ENCODE measurements around the gene RUNDC1.
A peak's percentile ranks its signal among the peaks of the same experiment; 100 is the strongest.

The RUNDC1 gene

GRCh38 chr17:43018932-43019331 is 38.6 kb downstream of the RUNDC1 start:
- DNase-seq (ENCODE audit: low read depth, low spot score): no peak

GRCh38 chr17:43019418-43019817 is 39.1 kb downstream of the RUNDC1 start:
- no peak for DNase-seq (ENCODE audit: low read depth, low spot score)

GRCh38 chr17:43020030-43020621 is 39.8 kb downstream of the RUNDC1 start:
- DNase-seq (ENCODE audit: low read depth, low spot score): no peak

- DNase-seq (ENCODE audit: low read depth, low spot score): peak; percentile 78
Observed at GRCh38 chr17:43020789-43021740, 40.7 kb downstream of the RUNDC1 start.

GRCh38 chr17:43021741-43022512 is 41.6 kb downstream of the RUNDC1 start, which contains the start of gene VAT1:
VAT1 (minus strand) TSS chr17:43022385; CDS start chr17:43022322, 63 bp downstream.
- DNase-seq (ENCODE audit: low read depth, low spot score): peak; percentile 91

GRCh38 chr17:43024407-43025289 is 44.3 kb downstream of the RUNDC1 start, which contains the start of gene RND2:
RND2 (plus strand) TSS chr17:43025231; CDS start chr17:43025348, 117 bp downstream.
- peak; percentile 98 for DNase-seq (ENCODE audit: low read depth, low spot score)

- no peak for DNase-seq (ENCODE audit: low read depth, low spot score)
Observed at GRCh38 chr17:43025290-43025657, 44.9 kb downstream of the RUNDC1 start.

GRCh38 chr17:43025766-43026537 is 45.6 kb downstream of the RUNDC1 start:
- DNase-seq (ENCODE audit: low read depth, low spot score): no peak

GRCh38 chr17:43026595-43026994 is 46.2 kb downstream of the RUNDC1 start:
- DNase-seq (ENCODE audit: low read depth, low spot score): no peak

GRCh38 chr17:43027091-43028032 is 47.0 kb downstream of the RUNDC1 start:
- no peak for DNase-seq (ENCODE audit: low read depth, low spot score)

- DNase-seq (ENCODE audit: low read depth, low spot score): no peak
Observed at GRCh38 chr17:43028221-43028861, 48.0 kb downstream of the RUNDC1 start.

GRCh38 chr17:43030137-43030767 is 49.9 kb downstream of the RUNDC1 start:
- no peak for DNase-seq (ENCODE audit: low read depth, low spot score)

GRCh38 chr17:43031666-43032065 is 51.3 kb downstream of the RUNDC1 start:
- no peak for DNase-seq (ENCODE audit: low read depth, low spot score)

GRCh38 chr17:43033948-43034881 is 53.9 kb downstream of the RUNDC1 start:
- peak; percentile 18 for DNase-seq (ENCODE audit: low read depth, low spot score)

GRCh38 chr17:43034894-43035293 is 54.5 kb downstream of the RUNDC1 start:
- no peak for DNase-seq (ENCODE audit: low read depth, low spot score)

GRCh38 chr17:43039646-43040045 is 59.3 kb downstream of the RUNDC1 start:
- DNase-seq (ENCODE audit: low read depth, low spot score): no peak

- DNase-seq (ENCODE audit: low read depth, low spot score): no peak
Observed at GRCh38 chr17:43040655-43041054, 60.3 kb downstream of the RUNDC1 start.
